Measurements from ENCODE around the gene MARCHF3. TPM values are rescaled to one million over a fixed set of nuclear protein-coding genes. Genes with fewer than 3 reads are reported as not detected.

MARCHF3 gene
- total and polyA plus RNA-seq, 10 of the 15 experiments (the other 5 are each of a cell fraction or from before 2014, with no cell fraction given), result 3.6 to 24.1 (median 11.3) TPM

GRCh38 chr5:126949475-126949874 lies 80.9 kb downstream of the MARCHF3 start (continued):
- TF ChIP-seq MLLT1 (IDR thresholded peaks at IDR 0.05) (no peak), ETV6 (conservative IDR thresholded peaks at IDR 0.05 in 1 of 2, IDR thresholded peaks at IDR 0.05 in 1 of 2; ENCODE audit: borderline replicate concordance in 1 of 2, low read depth in 1 of 2) (no peak), SREBF2 (IDR thresholded peaks at IDR 0.05; ENCODE audit: low read length) (no peak), GATAD2B (conservative IDR thresholded peaks at IDR 0.05; ENCODE audit: low read depth) (no peak), CHD4 (IDR thresholded peaks at IDR 0.05) (no peak), CBX5 (IDR thresholded peaks at IDR 0.05; ENCODE audit: low read depth) (no peak)

- ChIA-PET POLR2A (no interaction called here), RAD21 (ENCODE audit: unreplicated experiment) (no interaction called here), SMC1A (ENCODE audit: uncharacterized antibody, unreplicated experiment) (interaction anchor here (2.1 kb wide), 1 partner anchor 81 kb away, joined by 4 read pairs; no protein-coding TSS in a partner anchor), CTCF (interaction anchor here (1.1 kb wide), 1 partner anchor 9 kb away, joined by 3 read pairs; no protein-coding TSS in a partner anchor)
- Histone ChIP-seq H3K9me3 (replicated peaks; ENCODE audit: control insufficient read depth, insufficient read depth, low read length) (no peaks in the 10 kb centered on the region; the same call in 2 of the 3 replicates), H3K79me2 (ENCODE audit: control insufficient read depth, insufficient read depth, low read length) (no peaks in the 10 kb centered on the region), H3K4me3 (no peak overlapping the region), H3K4me2 (ENCODE audit: control insufficient read depth, insufficient read depth) (no peak overlapping the region), H3K4me1 (ENCODE audit: control insufficient read depth, insufficient read depth, low read length) (peaks cover 4% of the 10 kb centered on the region; the same call in 1 of the 2 replicates), H2AFZ (ENCODE audit: control insufficient read depth, low read depth, low read length) (no peak overlapping the region), H3K9ac (ENCODE audit: control insufficient read depth, insufficient read depth, low read length) (no peak overlapping the region), H3K27me3 (replicated peaks in 1 of 2; ENCODE audit: control insufficient read depth in 2 of 2, insufficient read depth in 2 of 2, low read length in 1 of 2) (no peaks in the 10 kb centered on the region), H3K27ac (ENCODE audit: control insufficient read depth, insufficient read depth) (no peak overlapping the region), H3K36me3 (ENCODE audit: control insufficient read depth in 2 of 2, insufficient read depth in 2 of 2, low read length in 1 of 2) (no peaks in the 10 kb centered on the region), H4K20me1 (ENCODE audit: control insufficient read depth, insufficient read depth) (no peaks in the 10 kb centered on the region)
- DNase-seq (ENCODE audit: low read depth, low spot score) (no peak), FAIRE-seq (no peak), ATAC-seq (no peak)
- no TSS peak for BruUV-seq (replicated peaks)
- WGBS (ENCODE audit: insufficient coverage, insufficient replicate concordance, low lambda C conversion rate, missing lambda C conversion rate), result 96% methylated on average over 6 of the region's 6 CpGs
- intact Hi-C loops (cut with micrococcal nuclease; ENCODE audit: unreplicated experiment) (no loop called here), in situ Hi-C loops (cut with MboI) (no loop called here)
- TF ChIP-seq NFYB (IDR thresholded peaks at IDR 0.05; ENCODE audit: insufficient read depth, low read depth, low read length) (no peak), ZBTB11 (CRISPR knock-in tag; IDR thresholded peaks at IDR 0.05) (no peak), ZNF384 (IDR thresholded peaks at IDR 0.05; ENCODE audit: borderline replicate concordance, low read depth, low read length) (no peak), ZSCAN29 (IDR thresholded peaks at IDR 0.05) (no peak), NFYA (IDR thresholded peaks at IDR 0.05; ENCODE audit: borderline replicate concordance, low read depth, low read length) (no peak), ZBTB33 (IDR thresholded peaks at IDR 0.05) (no peak), CHD4 (IDR thresholded peaks at IDR 0.05) (no peak), SIN3A (IDR thresholded peaks at IDR 0.05; ENCODE audit: low read depth, low read length) (no peak)
Measured at GRCh38 chr5:126948453-126948852, 81.9 kb downstream of the MARCHF3 start.

All from GM12878 (cell line).